ENCODE measurements around the gene LTB4R.

- no peak for TF ChIP-seq CTCF (IDR thresholded peaks at IDR 0.05 in 4 of 5, conservative IDR thresholded peaks at IDR 0.05 in 1 of 5)
- no peak for TF ChIP-seq POLR2A (IDR thresholded peaks at IDR 0.05)
These were observed 44.7 kb upstream of the LTB4R start for GRCh38 chr14:24266344-24267244.

All from gastrocnemius medialis (tissue), 4 donors.